Smooth muscle cell (in vitro differentiated cells): Measurements from ENCODE around the gene CCDC78. TPM values are rescaled to one million over a fixed set of nuclear protein-coding genes. Genes with fewer than 3 reads are reported as not detected.

ENCODE experiments used
- DNase-seq: peaks from one replicate; lab custom pipeline; 2025; ENCODE audit not compliant: unreplicated experiment; lab: John Stamatoyannopoulos, UW
- H2AFZ ChIP-seq: fragments of 200-600 bp; sonication (generic); 2 replicates; pipeline ENCODE4 v1.6.0; 2016; ENCODE audit warnings: antibody characterized with exemption, low read depth, mild to moderate bottlenecking
- H3F3A ChIP-seq: fragments of 200-600 bp; sonication (generic); 2 replicates; pipeline ENCODE4 v1.6.0; 2017; ENCODE audit warnings: antibody characterized with exemption, low read depth
- H3K27ac ChIP-seq: fragments of 200-600 bp; sonication (generic); 2 replicates; pipeline ENCODE4 v1.5.1; 2016; ENCODE audit warnings: low read depth, mild to moderate bottlenecking
- H3K27me3 ChIP-seq: fragments of 200-600 bp; sonication (generic); 2 replicates; pipeline ENCODE4 v1.6.1; 2016; ENCODE audit warnings: low read depth, mild to moderate bottlenecking
- H3K36me3 ChIP-seq: fragments of 200-600 bp; sonication (generic); 2 replicates; pipeline ENCODE4 v1.5.1; 2016; ENCODE audit warnings: low read depth
- H3K4me1 ChIP-seq: fragments of 200-600 bp; sonication (generic); 2 replicates; pipeline ENCODE4 v1.5.1; 2016; ENCODE audit warnings: low read depth
- H3K4me2 ChIP-seq: fragments of 200-600 bp; sonication (generic); 2 replicates; pipeline ENCODE4 v1.6.0; 2016; ENCODE audit warnings: mild to moderate bottlenecking
- H3K4me3 ChIP-seq: fragments of 200-600 bp; sonication (generic); 2 replicates; pipeline ENCODE4 v1.5.1; 2016; ENCODE audit warnings: mild to moderate bottlenecking
- H3K79me2 ChIP-seq: fragments of 200-600 bp; sonication (generic); 2 replicates; pipeline ENCODE4 v1.6.0; 2016; ENCODE audit warnings: low read depth, mild to moderate bottlenecking
- H3K9ac ChIP-seq: fragments of 200-600 bp; sonication (generic); 2 replicates; pipeline ENCODE4 v1.6.0; 2016; ENCODE audit warnings: low read depth
- H3K9me3 ChIP-seq: fragments of 200-600 bp; sonication (generic); replicated peaks from 2 replicates; pipeline ENCODE4 v1.5.1; 2016; ENCODE audit warnings: low read depth
- H4K20me1 ChIP-seq: fragments of 200-600 bp; sonication (generic); 2 replicates; pipeline ENCODE4 v1.6.0; 2016; ENCODE audit warnings: low read depth
- CTCF ChIP-seq: fragments of 200-600 bp; sonication (generic); IDR thresholded peaks from 2 replicates; pipeline ENCODE4 v1.5.1; 2017; ENCODE audit warnings: borderline replicate concordance, mild to moderate bottlenecking, antibody characterized with exemption; ENCODE audit not compliant: insufficient read depth, poor library complexity, severe bottlenecking
- WGBS: methylation state at CpG from one replicate; pipeline ENCODE4 v1.1.7; 2016; ENCODE audit warnings: low lambda C conversion rate; 5-methylcytosine and 5-hydroxymethylcytosine counted together
- polyA plus RNA-seq: library from polyadenylated mRNA; unstranded; fragments of >200 nt; fragmentation: Nextera tagmentation; extraction: Ambion mirVana; gene quantifications from 2 replicates; pipeline ENCODE4 v1.2.1, GENCODE V29; 2016
- total RNA-seq: library from RNA; depleted of rRNA; stranded (reverse); fragments of >200 nt; gene quantifications from 2 replicates; pipeline ENCODE4 v1.2.3, GENCODE V29; 2014

CCDC78 gene
- total and polyA plus RNA-seq, 2 experiments from 2014 or later = 2.8 to 3.4 TPM

GRCh38 chr16:675884-676564 is 50.2 kb downstream of the CCDC78 start:
- Histone ChIP-seq H3K4me3 (peak overlapping the region; percentile 44), H3K36me3 (no peaks in the 10 kb centered on the region), H3F3A (peaks cover 4% of the 10 kb centered on the region), H3K79me2 (peaks cover 5% of the 10 kb centered on the region), H3K27ac (no peak overlapping the region), H3K9me3 (no peaks in the 10 kb centered on the region), H2AFZ (no peak overlapping the region), H3K4me1 (peaks cover 9% of the 10 kb centered on the region), H3K9ac (no peak overlapping the region), H4K20me1 (peaks cover 23% of the 10 kb centered on the region), H3K4me2 (peak overlapping the region; percentile 88), H3K27me3 (no peaks in the 10 kb centered on the region)
- TF ChIP-seq CTCF = no peak
- 82% methylated on average over 13 of the region's 25 CpGs for WGBS
- DNase-seq = no peak

GRCh38 chr16:674968-675883 is 51.0 kb downstream of the CCDC78 start, which contains the start of gene RHBDL1:
RHBDL1 (plus strand) TSS chr16:675671; CDS start chr16:675791, 120 bp downstream.
- Histone ChIP-seq H2AFZ (no peak within 1 kb of the TSS), H3K27me3 (no peaks in the 10 kb centered on the region), H3K36me3 (no peaks in the 10 kb centered on the region), H4K20me1 (peaks cover 16% of the 10 kb centered on the region), H3K79me2 (no peaks in the 10 kb centered on the region), H3K4me2 (peak within 1 kb of the TSS; percentile 88), H3K9ac (no peak within 1 kb of the TSS), H3K4me3 (peak within 1 kb of the TSS; percentile 44), H3K9me3 (no peaks in the 10 kb centered on the region), H3K27ac (no peak within 1 kb of the TSS), H3F3A (peaks cover 4% of the 10 kb centered on the region), H3K4me1 (peaks cover 6% of the 10 kb centered on the region)
- DNase-seq = peak; percentile 30
- TF ChIP-seq CTCF = no peak
- 10% methylated on average over 40 of the region's 73 CpGs for WGBS

- H2AFZ ChIP-seq = no peak overlapping the region
- H3K9ac ChIP-seq = no peak overlapping the region
- no peaks in the 10 kb centered on the region for H3K36me3 ChIP-seq
- no peak overlapping the region for H3K27ac ChIP-seq
- WGBS = 90% methylated on average over 22 of the region's 22 CpGs
- no peak overlapping the region for H3K4me3 ChIP-seq
- H3K27me3 ChIP-seq = no peaks in the 10 kb centered on the region
- H3K4me2 ChIP-seq = no peak overlapping the region
- H3K4me1 ChIP-seq = peaks cover 6% of the 10 kb centered on the region
- peaks cover 8% of the 10 kb centered on the region for H3K79me2 ChIP-seq
- no peaks in the 10 kb centered on the region for H3K9me3 ChIP-seq
- TF ChIP-seq CTCF = no peak
- peaks cover 24% of the 10 kb centered on the region for H4K20me1 ChIP-seq
- no peak for DNase-seq
- H3F3A ChIP-seq = peaks cover 4% of the 10 kb centered on the region
Measured at GRCh38 chr16:674214-674881, 51.9 kb downstream of the CCDC78 start.
